Activated T-cell treated with anti-CD3 and anti-CD28 coated beads, Interleukin-2, amount 50 U/mL, for 48 hours (primary cell): ENCODE measurements around the gene ITPRIPL1.

Experiments
- DNase-seq, 2 experiments: peaks; one replicate each; pipeline ENCODE4 v3.0.0-alpha.2; 2020

Gene ITPRIPL1

GRCh38 chr2:96361751-96362150, 36.6 kb downstream of the ITPRIPL1 start:
- DNase-seq: no peak

GRCh38 chr2:96369186-96369585, 44.1 kb downstream of the ITPRIPL1 start:
- DNase-seq: no peak

- no peak for DNase-seq
Observed at GRCh38 chr2:96374211-96374951, 49.3 kb downstream of the ITPRIPL1 start.
